Neuron (in vitro differentiated cells): ENCODE measurements around the gene FOS.
A peak's percentile ranks its signal among the peaks of the same experiment; 100 is the strongest.

Experiments
- H2AFZ ChIP-seq: one replicate; pipeline ENCODE4 v1.6.1; 2013; ENCODE audit warnings: low read depth, mild to moderate bottlenecking, inconsistent platforms, low read length, moderate library complexity
- H3K27me3 ChIP-seq: one replicate; pipeline ENCODE4 v1.6.1; 2013; ENCODE audit warnings: low read length; ENCODE audit not compliant: insufficient read depth
- H3K36me3 ChIP-seq: one replicate; pipeline ENCODE4 v1.6.1; 2013; ENCODE audit warnings: low read length; ENCODE audit not compliant: insufficient read depth
- H3K4me1 ChIP-seq: one replicate; pipeline ENCODE4 v1.6.1; 2013; ENCODE audit warnings: low read length; ENCODE audit not compliant: insufficient read depth
- H3K4me3 ChIP-seq: 2 replicates; pipeline ENCODE4 v1.5.1; 2013; ENCODE audit warnings: mild to moderate bottlenecking, low read length, moderate library complexity
- H3K9me3 ChIP-seq: one replicate; pipeline ENCODE4 v1.6.1; 2013; ENCODE audit warnings: low read length

Gene FOS

DNA sequence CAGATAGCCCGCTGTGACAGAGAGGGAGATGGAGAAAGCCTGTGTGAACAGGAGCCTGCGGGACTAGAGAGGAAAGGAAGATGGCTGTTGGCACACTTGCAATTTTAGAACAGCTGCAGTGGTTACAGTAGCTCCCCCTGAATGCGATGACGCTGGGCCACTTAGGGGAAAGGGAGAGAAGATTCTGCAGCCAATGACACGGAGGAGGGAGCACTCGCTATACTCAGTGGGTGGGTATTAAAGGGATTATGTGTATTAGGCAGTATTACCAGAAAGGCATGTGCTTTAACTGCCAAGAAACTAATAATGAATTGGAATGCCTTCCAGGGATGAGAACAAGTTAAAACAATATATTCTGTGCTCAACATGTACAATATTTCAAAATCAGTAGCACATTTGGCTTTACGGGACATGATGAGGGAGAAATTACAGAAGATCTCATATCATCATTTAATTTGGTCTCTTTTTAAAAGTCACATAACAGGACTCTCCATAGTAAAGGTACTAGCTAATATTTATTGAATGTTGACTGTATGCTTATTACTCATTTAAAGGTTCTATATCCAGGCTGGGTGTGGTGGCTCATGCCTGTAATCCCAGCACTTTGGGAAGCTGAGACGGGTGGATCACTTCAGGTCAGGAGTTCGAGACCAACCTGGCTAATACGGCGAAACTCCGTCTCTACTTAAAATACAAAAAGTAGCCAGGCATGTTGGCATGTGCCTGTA, 35.9 kb upstream of the FOS start:
- Histone ChIP-seq H3K4me3 (no peak overlapping the region), H2AFZ (no peak overlapping the region), H3K27me3 (no peaks in the 10 kb centered on the region), H3K36me3 (no peaks in the 10 kb centered on the region), H3K9me3 (no peaks in the 10 kb centered on the region), H3K4me1 (peaks cover 15% of the 10 kb centered on the region)

DNA sequence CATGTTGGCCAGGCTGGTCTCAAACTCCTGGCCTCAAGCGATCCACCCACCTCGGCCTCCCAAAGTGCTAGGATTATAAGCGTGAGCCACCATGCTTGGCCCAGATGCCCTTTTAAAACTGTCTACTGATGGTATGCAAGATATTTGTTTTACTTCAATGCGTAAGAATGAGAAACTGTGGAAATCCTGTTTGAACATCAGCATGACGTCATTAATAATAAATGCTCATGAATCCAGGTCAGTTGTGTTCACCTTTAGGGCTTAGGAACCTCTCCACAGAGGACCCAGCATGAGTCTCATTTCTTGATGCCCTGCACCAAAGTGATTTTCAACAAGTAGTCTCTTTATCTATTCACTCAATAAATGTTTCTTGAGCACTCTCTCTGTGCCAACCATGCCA, 34.5 kb upstream of the FOS start:
- H3K9me3 ChIP-seq, result no peaks in the 10 kb centered on the region
- H3K27me3 ChIP-seq, result no peaks in the 10 kb centered on the region
- no peak overlapping the region for H3K4me3 ChIP-seq
- H3K36me3 ChIP-seq, result no peaks in the 10 kb centered on the region
- no peak overlapping the region for H2AFZ ChIP-seq
- peaks cover 2% of the 10 kb centered on the region for H3K4me1 ChIP-seq

DNA sequence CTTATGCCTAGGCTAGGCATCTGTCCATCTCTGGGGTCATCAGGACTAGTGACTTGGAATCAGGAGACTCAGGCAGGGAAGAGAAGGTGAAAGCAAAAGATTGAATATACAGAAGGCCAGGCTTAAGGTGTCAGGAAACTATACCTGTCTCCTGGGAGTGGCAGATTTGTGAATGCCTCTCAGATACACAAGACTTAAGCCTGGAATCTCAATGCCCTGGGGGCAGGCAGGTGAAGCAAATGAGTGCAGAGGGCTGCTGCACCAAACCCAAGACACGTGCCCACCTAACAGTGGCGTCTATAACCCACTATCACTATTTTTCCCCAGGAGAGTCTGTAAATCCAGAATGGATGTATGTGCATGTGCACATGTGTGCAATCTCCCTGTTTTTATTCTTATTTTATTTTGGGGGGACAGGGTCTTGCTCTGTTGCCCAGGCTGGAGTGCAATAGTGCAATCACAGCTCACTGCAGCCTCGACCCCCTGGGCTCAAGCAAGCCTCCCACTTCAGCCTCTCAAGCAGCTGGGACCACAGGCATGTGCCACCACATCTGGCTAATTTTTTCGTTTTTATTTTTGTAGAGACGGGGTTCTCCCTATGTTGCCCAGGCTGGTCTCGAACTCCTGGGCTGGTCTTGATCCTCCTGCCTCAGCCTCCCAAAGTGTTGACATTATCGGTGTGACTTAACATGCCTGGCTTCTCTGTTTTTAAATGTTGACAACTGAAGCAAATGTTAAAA, 31.9 kb upstream of the FOS start:
- Histone ChIP-seq H3K4me1 (no peaks in the 10 kb centered on the region), H3K4me3 (no peak overlapping the region), H3K27me3 (no peaks in the 10 kb centered on the region), H2AFZ (no peak overlapping the region), H3K36me3 (no peaks in the 10 kb centered on the region), H3K9me3 (no peaks in the 10 kb centered on the region)

GRCh38 chr14:75247286-75247922, 31.2 kb upstream of the FOS start:
- Histone ChIP-seq H3K36me3 (no peaks in the 10 kb centered on the region), H2AFZ (no peak overlapping the region), H3K27me3 (no peaks in the 10 kb centered on the region), H3K4me1 (no peaks in the 10 kb centered on the region), H3K9me3 (no peaks in the 10 kb centered on the region), H3K4me3 (no peak overlapping the region)

DNA sequence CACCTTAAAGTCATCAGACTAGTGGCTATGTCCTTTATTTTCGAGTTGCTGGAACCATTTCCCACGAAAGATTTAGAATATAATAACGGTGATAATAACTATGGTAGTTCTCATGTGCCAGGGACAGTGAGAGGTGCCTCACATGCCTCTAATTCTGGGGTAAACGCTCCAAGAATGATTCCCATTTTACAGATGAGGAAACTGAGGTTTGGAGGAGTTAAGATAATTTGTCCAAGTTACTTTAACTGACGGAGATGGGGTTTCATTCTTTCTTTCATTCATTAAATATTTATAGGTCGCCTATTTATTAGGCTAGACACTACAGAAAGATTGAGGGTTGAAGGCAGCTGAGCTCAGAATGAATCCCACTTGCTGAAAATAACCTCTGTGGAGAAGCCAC, 30.7 kb upstream of the FOS start:
- no peaks in the 10 kb centered on the region for H3K36me3 ChIP-seq
- no peaks in the 10 kb centered on the region for H3K4me1 ChIP-seq
- no peaks in the 10 kb centered on the region for H3K9me3 ChIP-seq
- H3K4me3 ChIP-seq, result no peak overlapping the region
- no peaks in the 10 kb centered on the region for H3K27me3 ChIP-seq
- no peak overlapping the region for H2AFZ ChIP-seq

DNA sequence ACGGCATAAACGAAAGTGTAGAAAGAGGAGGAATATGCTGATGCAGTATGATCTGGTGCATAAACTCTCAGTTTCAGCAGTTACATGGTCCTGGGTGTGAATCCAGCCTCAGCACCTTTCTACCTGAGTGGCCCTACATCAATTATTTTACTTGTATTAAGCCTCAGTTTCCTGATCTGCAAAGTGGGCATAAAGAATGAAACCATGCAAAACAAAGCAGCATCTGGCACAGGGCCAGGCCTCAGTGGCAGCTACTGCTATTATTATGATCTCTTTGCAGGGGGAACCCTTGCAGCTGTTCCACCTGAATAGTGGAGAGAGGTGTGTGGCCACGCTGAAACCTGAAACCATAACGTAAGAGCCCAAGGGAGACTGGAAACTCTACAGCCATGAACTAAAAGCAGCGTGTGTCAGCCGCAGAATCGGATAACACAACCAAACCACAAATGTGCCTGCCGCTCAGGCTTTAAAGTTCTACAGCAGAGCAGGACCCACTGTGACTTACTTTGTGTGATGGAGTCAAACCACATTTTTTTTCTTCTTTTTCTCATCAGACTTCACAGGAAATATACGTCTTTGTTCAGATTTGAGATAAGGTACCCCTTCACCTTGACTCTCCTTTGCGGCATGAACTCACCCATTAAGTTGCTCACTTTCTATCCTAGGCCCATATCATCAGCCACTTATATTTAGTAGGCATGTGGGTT, 29.2 kb upstream of the FOS start:
- H3K4me3 ChIP-seq, result no peak overlapping the region
- no peaks in the 10 kb centered on the region for H3K4me1 ChIP-seq
- no peaks in the 10 kb centered on the region for H3K27me3 ChIP-seq
- no peaks in the 10 kb centered on the region for H3K9me3 ChIP-seq
- no peak overlapping the region for H2AFZ ChIP-seq
- H3K36me3 ChIP-seq, result no peaks in the 10 kb centered on the region

DNA sequence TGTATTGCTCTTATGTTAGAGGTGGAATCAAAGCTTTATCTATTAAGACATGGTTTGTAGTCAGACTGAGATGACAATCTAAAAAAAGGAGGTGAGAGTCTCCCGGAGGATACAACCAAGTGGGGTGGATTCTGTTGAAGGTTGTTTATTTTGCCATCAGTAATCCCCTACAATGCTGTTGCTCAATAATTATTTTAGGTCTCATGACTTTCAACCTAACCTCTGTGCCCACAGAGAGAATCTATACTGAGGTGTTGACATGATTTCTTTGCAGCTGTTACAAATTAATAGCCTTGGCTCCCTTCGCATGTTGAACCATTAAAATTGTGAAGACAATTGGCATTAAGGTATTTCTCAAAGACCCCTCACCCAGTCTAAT, 28.7 kb upstream of the FOS start:
- Histone ChIP-seq H3K4me3 (no peak overlapping the region), H3K4me1 (no peaks in the 10 kb centered on the region), H2AFZ (no peak overlapping the region), H3K9me3 (no peaks in the 10 kb centered on the region), H3K36me3 (no peaks in the 10 kb centered on the region), H3K27me3 (no peaks in the 10 kb centered on the region)

DNA sequence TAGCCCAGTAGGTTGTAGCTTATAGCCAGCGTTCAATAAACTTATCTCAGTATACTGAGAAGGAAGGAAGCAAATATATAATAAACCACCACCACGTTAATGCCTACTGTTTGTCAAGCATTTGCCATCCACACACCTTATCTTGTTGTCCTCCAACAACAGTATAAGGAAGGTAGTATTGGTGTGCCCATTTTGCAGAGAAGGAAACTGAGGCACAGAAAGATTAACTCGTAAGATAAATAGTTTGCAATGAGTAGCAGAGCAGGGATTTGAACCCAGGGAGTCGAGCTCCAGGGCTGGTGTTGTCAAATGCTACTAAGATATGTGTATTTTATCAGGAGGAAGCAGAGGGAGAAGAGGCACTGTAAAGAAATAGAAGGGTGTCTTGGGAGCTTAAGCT, 27.8 kb upstream of the FOS start:
- no peak overlapping the region for H3K4me3 ChIP-seq
- H3K4me1 ChIP-seq, result no peaks in the 10 kb centered on the region
- H2AFZ ChIP-seq, result no peak overlapping the region
- H3K36me3 ChIP-seq, result no peaks in the 10 kb centered on the region
- H3K9me3 ChIP-seq, result no peaks in the 10 kb centered on the region
- no peaks in the 10 kb centered on the region for H3K27me3 ChIP-seq

GRCh38 chr14:75252254-75252837, 26.3 kb upstream of the FOS start:
- Histone ChIP-seq H2AFZ (no peak overlapping the region), H3K9me3 (no peaks in the 10 kb centered on the region), H3K4me3 (no peak overlapping the region), H3K27me3 (no peaks in the 10 kb centered on the region), H3K36me3 (no peaks in the 10 kb centered on the region), H3K4me1 (no peaks in the 10 kb centered on the region)

DNA sequence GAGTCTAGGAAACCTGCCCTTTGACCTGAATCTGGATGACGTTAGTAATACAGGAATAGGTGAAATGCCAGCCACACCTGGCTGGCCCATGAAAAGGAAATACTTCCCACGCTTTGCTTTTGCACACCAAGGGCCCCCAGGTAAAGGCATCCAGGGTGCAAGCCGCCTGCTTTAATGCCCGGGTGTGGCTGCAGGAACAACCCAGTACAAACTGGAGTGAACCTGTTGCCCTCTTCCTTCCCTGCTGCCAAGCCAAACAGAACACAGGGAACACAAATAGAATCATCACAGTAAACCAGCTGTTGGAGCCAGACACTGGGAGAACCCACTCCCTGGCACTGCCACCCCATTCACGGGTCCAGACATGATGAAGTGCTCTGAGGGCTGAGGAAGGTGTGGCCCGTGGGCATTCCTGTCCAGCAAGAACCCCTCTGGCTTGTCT, 24.2 kb upstream of the FOS start:
- Histone ChIP-seq H3K27me3 (no peaks in the 10 kb centered on the region), H3K4me3 (no peak overlapping the region), H2AFZ (no peak overlapping the region), H3K9me3 (no peaks in the 10 kb centered on the region), H3K36me3 (no peaks in the 10 kb centered on the region), H3K4me1 (peaks cover 2% of the 10 kb centered on the region)

DNA sequence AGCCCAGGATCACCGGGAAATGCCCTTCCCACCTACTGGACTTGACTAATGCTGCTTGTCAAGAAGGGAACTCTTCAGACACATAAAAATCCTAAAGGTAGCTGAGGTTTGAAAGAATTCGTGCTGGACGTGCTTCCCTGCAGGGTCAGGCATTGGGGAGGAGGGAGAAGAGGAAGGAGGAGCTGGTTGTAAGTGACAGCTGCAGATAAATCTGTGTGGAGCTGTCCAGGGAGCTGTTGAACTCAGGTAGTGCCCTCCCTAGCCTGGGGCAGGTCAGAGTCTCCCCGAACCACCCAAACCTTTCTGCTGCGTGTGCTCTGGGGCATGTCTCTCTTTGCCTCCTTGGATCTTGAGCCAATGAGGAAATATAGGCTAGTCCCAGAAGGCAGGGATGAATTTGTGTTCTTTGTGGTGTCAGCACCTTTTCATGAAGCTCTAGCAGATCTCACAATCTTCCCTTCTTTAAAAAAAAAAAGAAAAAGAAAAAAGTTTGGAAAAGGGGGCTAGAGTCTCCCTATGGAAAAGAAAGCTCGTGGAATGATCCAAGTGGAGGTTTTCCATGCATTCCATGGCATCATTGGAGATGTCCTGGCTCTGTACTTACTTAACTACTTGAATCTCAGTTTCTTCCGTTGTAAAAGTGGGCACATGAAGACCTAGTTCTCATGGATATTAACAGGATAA, 23.6 kb upstream of the FOS start:
- Histone ChIP-seq H3K27me3 (no peaks in the 10 kb centered on the region), H3K4me1 (peaks cover 8% of the 10 kb centered on the region), H2AFZ (no peak overlapping the region), H3K4me3 (no peak overlapping the region), H3K36me3 (no peaks in the 10 kb centered on the region), H3K9me3 (no peaks in the 10 kb centered on the region)

DNA sequence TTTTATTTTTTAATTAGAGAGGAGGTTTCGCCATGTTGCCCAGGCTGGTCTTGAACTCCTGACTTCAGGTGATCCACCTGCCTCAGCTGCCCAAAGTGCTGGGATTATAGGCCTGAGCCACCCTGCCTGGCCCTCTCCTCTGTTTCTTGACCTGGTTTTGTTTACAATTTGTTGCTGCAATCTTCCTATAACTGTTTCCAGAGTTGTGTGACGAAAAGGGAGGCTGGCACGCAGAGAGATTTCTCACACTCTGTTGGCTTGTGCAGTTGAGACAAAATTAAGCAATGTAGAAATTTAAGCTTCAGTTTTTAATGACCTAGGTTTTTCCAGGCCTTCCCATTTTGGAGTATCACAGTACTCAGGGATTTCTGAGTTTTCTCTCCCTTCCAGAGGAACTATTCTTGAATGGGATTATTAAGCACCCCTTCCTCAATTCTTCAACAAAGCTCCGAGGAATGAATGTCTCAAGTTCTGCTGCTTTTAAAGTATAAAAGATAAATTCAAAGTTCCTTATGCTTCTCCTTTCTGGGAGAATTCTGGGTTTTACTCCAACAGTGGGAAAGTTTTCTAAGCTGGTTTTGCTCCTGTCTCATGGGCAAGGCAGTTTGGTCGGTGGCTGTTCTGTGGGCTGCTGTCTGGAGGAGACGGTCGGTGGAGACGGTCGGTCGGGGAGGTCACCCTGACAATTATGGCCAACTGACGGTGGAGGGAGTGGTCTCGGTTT, 20.4 kb upstream of the FOS start:
- H3K4me3 ChIP-seq, result peak overlapping the region; percentile 58

More for the DNA sequence above, 20.4 kb upstream of the FOS start:
- Histone ChIP-seq H3K27me3 (no peaks in the 10 kb centered on the region), H3K36me3 (no peaks in the 10 kb centered on the region), H2AFZ (peak overlapping the region; percentile 6), H3K4me1 (peaks cover 8% of the 10 kb centered on the region), H3K9me3 (no peaks in the 10 kb centered on the region)
